Neural cell (in vitro differentiated cells): ENCODE measurements around the gene HPCA. TPM values are rescaled to one million over a fixed set of nuclear protein-coding genes. Genes with fewer than 3 reads are reported as not detected.

ENCODE experiments used
- H2AFZ ChIP-seq: fragments of 200-600, 300-800 bp; sonication (generic), shearing (Covaris generic); 2 replicates; pipeline ENCODE4 v1.6.0; 2014; ENCODE audit warnings: low read depth, mild to moderate bottlenecking, antibody characterized with exemption, low read length, moderate library complexity
- H3F3A ChIP-seq: fragments of 200-600 bp; shearing (Covaris generic); 2 replicates; pipeline ENCODE4 v1.6.1; 2016; ENCODE audit warnings: mild to moderate bottlenecking, moderate library complexity, mixed read lengths, antibody characterized with exemption, low read length; ENCODE audit not compliant: insufficient read depth, poor library complexity, severe bottlenecking
- H3K27ac ChIP-seq: fragments of 200-600, 300-800 bp; sonication (generic), shearing (Covaris generic); 2 replicates; pipeline ENCODE4 v1.5.1; 2014; ENCODE audit warnings: mild to moderate bottlenecking, low read length, moderate library complexity
- H3K27me3 ChIP-seq: fragments of 300-800, 200-600 bp; sonication (generic), shearing (Covaris generic); 2 replicates; pipeline ENCODE4 v1.6.0; 2014; ENCODE audit warnings: mild to moderate bottlenecking, low read depth, low read length, moderate library complexity; ENCODE audit not compliant: insufficient read depth
- H3K36me3 ChIP-seq: fragments of 300-800, 200-600 bp; sonication (generic), shearing (Covaris generic); 2 replicates; pipeline ENCODE4 v1.5.1; 2014; ENCODE audit warnings: mild to moderate bottlenecking, antibody characterized with exemption, low read length, moderate library complexity; ENCODE audit not compliant: insufficient read depth
- H3K4me2 ChIP-seq: fragments of 300-800, 200-600 bp; sonication (generic), shearing (Covaris generic); 2 replicates; pipeline ENCODE4 v1.6.0; 2014; ENCODE audit warnings: mild to moderate bottlenecking, low read length
- H3K4me3 ChIP-seq: fragments of 300-800, 200-600 bp; sonication (generic), shearing (Covaris generic); 2 replicates; pipeline ENCODE4 v1.5.1; 2014; ENCODE audit warnings: mild to moderate bottlenecking, low read length, moderate library complexity
- H3K79me2 ChIP-seq: fragments of 200-600 bp; shearing (Covaris generic); replicated peaks from 2 replicates; pipeline ENCODE4 v1.6.0; 2014; ENCODE audit warnings: mild to moderate bottlenecking, low read length, moderate library complexity; ENCODE audit not compliant: insufficient read depth
- H3K9ac ChIP-seq: fragments of 300-800, 200-600 bp; sonication (generic), shearing (Covaris generic); 2 replicates; pipeline ENCODE4 v1.6.1; 2016; ENCODE audit warnings: mild to moderate bottlenecking, low read length, mixed read lengths
- H3K9me2 ChIP-seq: fragments of 200-600 bp; shearing (Covaris generic); 2 replicates; pipeline ENCODE4 v1.6.1; 2016; ENCODE audit warnings: mild to moderate bottlenecking, low read length, mixed read lengths; ENCODE audit not compliant: insufficient read depth
- H3K9me3 ChIP-seq: fragments of 200-600, 300-800 bp; sonication (generic), shearing (Covaris generic); 2 replicates; pipeline ENCODE4 v1.6.1; 2016; ENCODE audit warnings: mild to moderate bottlenecking, mixed run types, low read length, moderate library complexity, mixed read lengths
- H4K20me1 ChIP-seq: fragments of 200-600 bp; shearing (Covaris generic); 2 replicates; pipeline ENCODE4 v1.6.1; 2016; ENCODE audit warnings: mild to moderate bottlenecking, mixed run types; ENCODE audit not compliant: insufficient read depth
- EP300 ChIP-seq: fragments of 450-650 bp; conservative IDR thresholded peaks from 2 replicates; pipeline ENCODE4 v1.6.1; 2014; ENCODE audit warnings: antibody characterized with exemption, mild to moderate bottlenecking, moderate library complexity; ENCODE audit not compliant: poor library complexity, severe bottlenecking
- EZH2 ChIP-seq: fragments of 200-600, 300-800 bp; shearing (Covaris generic), sonication (generic); IDR thresholded peaks from 2 replicates; pipeline ENCODE4 v1.6.1; 2014; ENCODE audit warnings: antibody characterized with exemption, low read length, borderline replicate concordance, mild to moderate bottlenecking; ENCODE audit not compliant: insufficient read depth, poor library complexity, severe bottlenecking
- MXI1 ChIP-seq: fragments of 450-650 bp; conservative IDR thresholded peaks from 2 replicates; pipeline ENCODE4 v1.6.1; 2014; ENCODE audit warnings: antibody characterized with exemption, mild to moderate bottlenecking; ENCODE audit not compliant: poor library complexity, severe bottlenecking
- POLR2AphosphoS5 ChIP-seq: IDR thresholded peaks from 2 replicates; pipeline ENCODE4 v1.6.1; 2012
- RAD21 ChIP-seq: fragments of 450-650 bp; conservative IDR thresholded peaks from 2 replicates; pipeline ENCODE4 v1.6.1; 2014; ENCODE audit warnings: antibody characterized with exemption, mild to moderate bottlenecking, moderate library complexity
- SMC3 ChIP-seq: fragments of 450-650 bp; conservative IDR thresholded peaks from 2 replicates; pipeline ENCODE4 v1.6.1; 2014; ENCODE audit warnings: antibody characterized with exemption, mild to moderate bottlenecking, moderate library complexity; ENCODE audit not compliant: poor library complexity
- TAF1 ChIP-seq: IDR thresholded peaks from 2 replicates; pipeline ENCODE4 v1.6.1; 2012; ENCODE audit warnings: low read depth
- polyA plus RNA-seq: library from polyadenylated mRNA; depleted of rRNA; stranded (reverse); fragments of >200 nt; gene quantifications from 2 replicates; pipeline ENCODE4 v1.2.3, GENCODE V29; 2014
- TF ChIP-seq, protein P1 (sequence below): IDR thresholded peaks from 2 replicates; pipeline ENCODE4 v1.6.1; 2012; ENCODE audit warnings: borderline replicate concordance
- TF ChIP-seq, protein P2 (sequence below): fragments of 450-650 bp; IDR thresholded peaks from 2 replicates; pipeline ENCODE4 v1.5.1; 2014; ENCODE audit warnings: antibody characterized with exemption, mild to moderate bottlenecking, moderate library complexity; ENCODE audit not compliant: poor library complexity, severe bottlenecking

HPCA gene
- polyA plus RNA-seq, 1 donor from 2014 or later = 1.9 TPM

DNA sequence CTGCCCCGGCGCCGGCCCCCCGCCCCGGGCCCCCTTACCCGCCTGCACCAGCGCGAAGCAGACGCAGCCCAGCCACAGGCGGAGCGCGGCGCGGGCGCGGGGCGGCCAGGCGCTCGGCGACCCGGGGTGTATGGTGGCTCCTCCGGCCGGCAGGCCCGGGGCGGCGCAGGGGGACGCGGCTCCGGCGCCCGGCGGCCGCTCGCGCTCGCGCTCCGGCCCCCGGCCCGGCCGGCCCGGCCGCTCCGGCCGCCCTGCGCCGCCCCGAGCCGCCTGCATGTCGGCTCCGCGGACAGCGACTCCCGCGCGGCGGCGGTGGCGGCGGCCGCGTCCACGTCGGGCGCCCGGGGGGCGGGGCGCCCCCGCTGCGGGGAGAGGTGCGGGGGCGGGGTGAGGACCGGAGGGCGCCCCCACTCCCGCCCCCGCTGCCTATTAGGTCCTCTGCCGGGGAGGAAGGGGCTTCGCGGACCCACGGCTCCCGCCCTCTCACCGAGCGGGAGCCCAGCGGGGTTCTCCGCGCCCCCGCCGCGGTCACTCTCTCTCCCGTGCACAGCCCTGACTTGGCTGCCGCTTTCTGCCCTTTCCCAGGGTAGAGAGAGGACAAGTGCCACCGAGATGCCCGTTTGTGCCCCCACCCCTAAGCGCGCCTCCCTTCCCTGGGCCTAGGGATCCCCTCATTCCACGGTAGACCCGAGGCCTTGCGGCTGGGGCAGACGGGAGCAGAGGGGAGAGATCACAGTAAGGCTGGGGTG lies 15.5 kb upstream of the HPCA start, which contains the start of gene FNDC5:
Gene FNDC5 (minus strand): TSS at position 298 of the 749 bp plus-strand sequence.
- H3K9me3 ChIP-seq = no peaks in the 10 kb centered on the region
- H3K27ac ChIP-seq = no peak within 1 kb of the TSS

DNA sequence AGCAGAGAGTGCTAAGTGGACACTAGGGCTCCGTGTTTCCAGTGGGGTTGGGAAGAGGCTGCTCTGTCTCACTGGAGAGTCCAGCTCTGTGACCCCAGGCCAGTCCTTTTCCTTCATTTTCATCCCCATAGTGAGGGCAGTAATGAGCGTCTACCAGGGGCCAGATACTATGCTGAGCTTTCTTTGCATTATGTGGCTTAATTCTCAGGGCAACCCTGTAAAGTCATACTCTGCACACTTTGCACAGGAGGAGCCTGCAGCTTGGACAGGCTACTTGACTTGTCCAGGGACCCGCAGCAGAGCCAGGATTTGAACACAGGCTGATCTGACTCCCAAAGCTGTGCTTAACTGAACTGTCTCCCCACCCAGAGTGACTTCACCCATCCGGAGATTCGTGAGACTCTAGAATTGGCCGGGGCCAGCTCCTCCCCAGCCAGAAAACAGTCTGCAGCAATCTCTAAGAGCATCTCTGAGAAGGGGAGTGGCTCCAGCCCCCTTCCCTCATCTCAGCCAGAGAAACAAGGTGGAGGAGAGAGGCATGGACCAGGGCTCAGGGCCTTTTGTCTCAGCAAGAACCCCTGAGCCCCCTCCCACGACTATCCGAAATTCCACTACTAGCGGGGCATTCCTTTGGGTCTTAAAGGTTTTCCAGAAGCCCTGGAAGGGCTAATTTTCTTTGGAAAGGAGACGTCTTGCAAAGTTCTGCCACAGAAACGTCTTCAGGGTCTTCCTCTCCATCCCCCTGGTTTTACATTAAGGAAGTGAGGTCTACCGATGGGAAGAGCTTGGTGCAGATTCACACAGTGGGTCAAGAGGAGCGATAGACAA lies 14.7 kb upstream of the HPCA start:
- Histone ChIP-seq H2AFZ (peak overlapping the region; percentile 21), H3F3A (peaks cover 4% of the 10 kb centered on the region), H3K9ac (peak overlapping the region; percentile 56), H3K36me3 (no peaks in the 10 kb centered on the region), H4K20me1 (no peaks in the 10 kb centered on the region), H3K27ac (no peak overlapping the region), H3K9me2 (no peaks in the 10 kb centered on the region), H3K9me3 (no peaks in the 10 kb centered on the region), H3K79me2 (no peaks in the 10 kb centered on the region), H3K4me3 (peak overlapping the region; percentile 64), H3K4me2 (peak overlapping the region; percentile 30), H3K27me3 (peaks cover 8% of the 10 kb centered on the region)
- TF ChIP-seq MXI1 (no peak), EZH2 (no peak), RAD21 (no peak), EP300 (no peak), POLR2AphosphoS5 (no peak), TAF1 (no peak), SMC3 (no peak)
- TF ChIP-seq, protein P1, sequence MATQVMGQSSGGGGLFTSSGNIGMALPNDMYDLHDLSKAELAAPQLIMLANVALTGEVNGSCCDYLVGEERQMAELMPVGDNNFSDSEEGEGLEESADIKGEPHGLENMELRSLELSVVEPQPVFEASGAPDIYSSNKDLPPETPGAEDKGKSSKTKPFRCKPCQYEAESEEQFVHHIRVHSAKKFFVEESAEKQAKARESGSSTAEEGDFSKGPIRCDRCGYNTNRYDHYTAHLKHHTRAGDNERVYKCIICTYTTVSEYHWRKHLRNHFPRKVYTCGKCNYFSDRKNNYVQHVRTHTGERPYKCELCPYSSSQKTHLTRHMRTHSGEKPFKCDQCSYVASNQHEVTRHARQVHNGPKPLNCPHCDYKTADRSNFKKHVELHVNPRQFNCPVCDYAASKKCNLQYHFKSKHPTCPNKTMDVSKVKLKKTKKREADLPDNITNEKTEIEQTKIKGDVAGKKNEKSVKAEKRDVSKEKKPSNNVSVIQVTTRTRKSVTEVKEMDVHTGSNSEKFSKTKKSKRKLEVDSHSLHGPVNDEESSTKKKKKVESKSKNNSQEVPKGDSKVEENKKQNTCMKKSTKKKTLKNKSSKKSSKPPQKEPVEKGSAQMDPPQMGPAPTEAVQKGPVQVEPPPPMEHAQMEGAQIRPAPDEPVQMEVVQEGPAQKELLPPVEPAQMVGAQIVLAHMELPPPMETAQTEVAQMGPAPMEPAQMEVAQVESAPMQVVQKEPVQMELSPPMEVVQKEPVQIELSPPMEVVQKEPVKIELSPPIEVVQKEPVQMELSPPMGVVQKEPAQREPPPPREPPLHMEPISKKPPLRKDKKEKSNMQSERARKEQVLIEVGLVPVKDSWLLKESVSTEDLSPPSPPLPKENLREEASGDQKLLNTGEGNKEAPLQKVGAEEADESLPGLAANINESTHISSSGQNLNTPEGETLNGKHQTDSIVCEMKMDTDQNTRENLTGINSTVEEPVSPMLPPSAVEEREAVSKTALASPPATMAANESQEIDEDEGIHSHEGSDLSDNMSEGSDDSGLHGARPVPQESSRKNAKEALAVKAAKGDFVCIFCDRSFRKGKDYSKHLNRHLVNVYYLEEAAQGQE = no peak

More for the DNA sequence above, 15.5 kb upstream of the HPCA start, which contains the start of gene FNDC5:
- H2AFZ ChIP-seq = peak within 1 kb of the TSS; percentile 21
- H3F3A ChIP-seq = peaks cover 4% of the 10 kb centered on the region
- H3K36me3 ChIP-seq = no peaks in the 10 kb centered on the region
- H3K27me3 ChIP-seq = peaks cover 8% of the 10 kb centered on the region
- no peaks in the 10 kb centered on the region for H3K79me2 ChIP-seq
- peak within 1 kb of the TSS; percentile 64 for H3K4me3 ChIP-seq
- peak within 1 kb of the TSS; percentile 30 for H3K4me2 ChIP-seq
- TF ChIP-seq EZH2 (no peak), POLR2AphosphoS5 (no peak), RAD21 (no peak), TAF1 (no peak)
- TF ChIP-seq, protein P1 = no peak
- TF ChIP-seq, protein P2, sequence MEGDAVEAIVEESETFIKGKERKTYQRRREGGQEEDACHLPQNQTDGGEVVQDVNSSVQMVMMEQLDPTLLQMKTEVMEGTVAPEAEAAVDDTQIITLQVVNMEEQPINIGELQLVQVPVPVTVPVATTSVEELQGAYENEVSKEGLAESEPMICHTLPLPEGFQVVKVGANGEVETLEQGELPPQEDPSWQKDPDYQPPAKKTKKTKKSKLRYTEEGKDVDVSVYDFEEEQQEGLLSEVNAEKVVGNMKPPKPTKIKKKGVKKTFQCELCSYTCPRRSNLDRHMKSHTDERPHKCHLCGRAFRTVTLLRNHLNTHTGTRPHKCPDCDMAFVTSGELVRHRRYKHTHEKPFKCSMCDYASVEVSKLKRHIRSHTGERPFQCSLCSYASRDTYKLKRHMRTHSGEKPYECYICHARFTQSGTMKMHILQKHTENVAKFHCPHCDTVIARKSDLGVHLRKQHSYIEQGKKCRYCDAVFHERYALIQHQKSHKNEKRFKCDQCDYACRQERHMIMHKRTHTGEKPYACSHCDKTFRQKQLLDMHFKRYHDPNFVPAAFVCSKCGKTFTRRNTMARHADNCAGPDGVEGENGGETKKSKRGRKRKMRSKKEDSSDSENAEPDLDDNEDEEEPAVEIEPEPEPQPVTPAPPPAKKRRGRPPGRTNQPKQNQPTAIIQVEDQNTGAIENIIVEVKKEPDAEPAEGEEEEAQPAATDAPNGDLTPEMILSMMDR = no peak
- no peaks in the 10 kb centered on the region for H4K20me1 ChIP-seq
- no peaks in the 10 kb centered on the region for H3K9me2 ChIP-seq
- H3K9ac ChIP-seq = peak within 1 kb of the TSS; percentile 56
